K562 (cell line): Measurements from ENCODE around the gene CLDN25. TPM values are rescaled to one million over a fixed set of nuclear protein-coding genes. Genes with fewer than 3 reads are reported as not detected.

ENCODE experiments used
- ATAC-seq: fragments of 200-7000 bp; cut with Tn5 transposase; 3 replicates; pipeline ENCODE4 v1.9.1; 2020; ENCODE audit warnings: moderate library complexity
- BruUV-seq: library from RNA; stranded (reverse); fragments of 400-500 nt; replicated peaks from 2 replicates; lab custom pipeline; 2021; lab: Mats Ljungman, UMichigan
- CTCF ChIA-PET: fragments of 300-600 bp; formaldehyde crosslinking; extraction: SDS; loops from one replicate; lab custom pipeline; 2021; ENCODE audit warnings: low intra/inter-chr PET ratio; lab: Yijun Ruan, JAX
- POLR2A ChIA-PET: fragments of 300-600, 350-650 bp; sonication (Branson Sonifier 250); formaldehyde crosslinking; extraction: SDS; loops from one replicate; lab custom pipeline; 2021; ENCODE audit warnings: antibody characterized with exemption, inconsistent platforms; lab: Yijun Ruan, JAX
- DNase-seq, 4 experiments: peaks; one replicate each; pipeline versions ENCODE4 v3.0.0 to v3.0.0-alpha.2; 2011 to 2018; ENCODE audit warnings: low spot score in 3 of 4, mixed read lengths in 3 of 4; ENCODE audit errors: extremely low read depth in 1 of 4
- FAIRE-seq: peaks from 2 replicates; lab custom pipeline; 2011; peaks lifted over from hg19 to GRCh38; lab: Jason Lieb, UNC
- H2AFZ ChIP-seq: 2 replicates; pipeline ENCODE4 v1.6.0; 2011; ENCODE audit warnings: low read depth, low read length, control low read depth, inconsistent platforms
- H3K27ac ChIP-seq: fragments of 200-600 bp; 3 replicates; pipeline ENCODE4 v1.8.0; 2011; ENCODE audit warnings: low read depth, mild to moderate bottlenecking, control low read depth, inconsistent platforms, low read length, moderate library complexity, mixed read lengths; ENCODE audit errors: extremely low read depth
- H3K27me3 ChIP-seq, 2 experiments: fragments of 300-600 bp in 1 of 2; 2 replicates in 1 of 2; 3 replicates in 1 of 2; pipeline versions ENCODE4 v1.6.0 to v1.8.0; 2011; ENCODE audit warnings: inconsistent platforms in 2 of 2, low read length in 2 of 2, mild to moderate bottlenecking in 1 of 2, mixed read lengths in 1 of 2, moderate library complexity in 1 of 2; ENCODE audit not compliant: control insufficient read depth in 2 of 2, insufficient read depth in 2 of 2
- H3K36me3 ChIP-seq: fragments of 300-600 bp; 3 replicates; pipeline ENCODE4 v1.8.0; 2011; ENCODE audit warnings: mild to moderate bottlenecking, low read length, inconsistent platforms; ENCODE audit not compliant: control insufficient read depth, insufficient read depth
- H3K4me1 ChIP-seq, 2 experiments: fragments of 200-600 bp in 1 of 2; replicated peaks in 1 of 2; 2 replicates in 1 of 2; 3 replicates in 1 of 2; pipeline versions ENCODE4 v1.5.1 to v1.8.0; 2011; ENCODE audit warnings: inconsistent platforms in 2 of 2, low read length in 2 of 2, mild to moderate bottlenecking in 1 of 2, mixed read lengths in 1 of 2, moderate library complexity in 1 of 2; ENCODE audit not compliant: control insufficient read depth in 2 of 2, insufficient read depth in 2 of 2
- H3K4me2 ChIP-seq: 2 replicates; pipeline ENCODE4 v1.6.1; 2011; ENCODE audit warnings: low read length, control low read depth, inconsistent platforms, mixed read lengths; ENCODE audit not compliant: insufficient read depth
- H3K4me3 ChIP-seq: fragments of 200-600 bp; sonication (generic), shearing (Covaris generic); 2 replicates; pipeline ENCODE4 v1.5.1; 2016; ENCODE audit warnings: control low read depth, inconsistent platforms
- H3K79me2 ChIP-seq: fragments of 200-600 bp; 3 replicates; pipeline ENCODE4 v1.8.0; 2011; ENCODE audit warnings: low read length, inconsistent platforms; ENCODE audit not compliant: control insufficient read depth, insufficient read depth
- H3K9ac ChIP-seq, 2 experiments: 2 replicates each; pipeline versions ENCODE4 v1.6.0 to v1.6.1; 2011; ENCODE audit warnings: low read depth in 2 of 2, low read length in 2 of 2, control low read depth in 1 of 2, inconsistent platforms in 1 of 2, mild to moderate bottlenecking in 1 of 2, mixed read lengths in 1 of 2; ENCODE audit not compliant: insufficient read depth in 1 of 2
- H3K9me1 ChIP-seq: one replicate; pipeline ENCODE4 v1.6.0; 2011; ENCODE audit warnings: inconsistent platforms, mild to moderate bottlenecking, low read length, moderate library complexity; ENCODE audit not compliant: control insufficient read depth, insufficient read depth
- H3K9me3 ChIP-seq: replicated peaks from 2 replicates; pipeline ENCODE4 v1.5.1; 2011; ENCODE audit warnings: low read depth, low read length, inconsistent platforms; ENCODE audit not compliant: control insufficient read depth, insufficient read depth
- H4K20me1 ChIP-seq: replicated peaks from 2 replicates; pipeline ENCODE4 v1.6.1; 2011; ENCODE audit warnings: low read length, inconsistent platforms, mixed read lengths; ENCODE audit not compliant: control insufficient read depth, insufficient read depth
- ATF1 ChIP-seq, 2 experiments: fragments of 450-650 bp in 1 of 2; IDR thresholded peaks; 2 replicates each; pipeline ENCODE4 v1.6.1; 2016; ENCODE audit warnings: missing compliant biosample characterization in 1 of 2, missing genetic modification characterization in 1 of 2
- CBX1 ChIP-seq: sonication (generic); IDR thresholded peaks from 2 replicates; pipeline ENCODE4 v1.6.1; 2016; ENCODE audit warnings: antibody characterized with exemption, low read depth, mild to moderate bottlenecking
- CSDE1 ChIP-seq, 2 experiments: fragments of 450-650 bp; IDR thresholded peaks; 2 replicates each; pipeline ENCODE4 v1.6.1; 2016; ENCODE audit warnings: mild to moderate bottlenecking in 1 of 2
- ETV6 ChIP-seq, 3 experiments: fragments of 150-350 bp in 1 of 3; sonication (generic) in 1 of 3; formaldehyde crosslinking in 1 of 3; IDR thresholded peaks; 2 replicates each; pipeline versions ENCODE4 v1.6.1 to v1.8.0; 2014 to 2022; ENCODE audit warnings: borderline replicate concordance in 2 of 3, low read depth in 2 of 3, antibody characterized with exemption in 1 of 3, low read length in 1 of 3, mild to moderate bottlenecking in 1 of 3, missing genetic modification reagents in 1 of 3
- FOXA1 ChIP-seq: fragments of 450-650 bp; IDR thresholded peaks from 2 replicates; pipeline ENCODE4 v1.6.1; 2016; ENCODE audit warnings: mild to moderate bottlenecking, borderline replicate concordance
- IFI16 ChIP-seq: fragments of 250-450 bp; sonication (Bioruptor Pico); IDR thresholded peaks from 2 replicates; pipeline ENCODE4 v2.1.2; 2022; ENCODE audit warnings: mild to moderate bottlenecking, inconsistent platforms
- JUND ChIP-seq, 2 experiments: IDR thresholded peaks; 2 replicates in 1 of 2; 3 replicates in 1 of 2; pipeline ENCODE4 v1.6.1; 2011; ENCODE audit warnings: borderline replicate concordance in 2 of 2, low read depth in 2 of 2, low read length in 2 of 2, improper control_type of control experiment in 1 of 2, missing biosample characterization in 1 of 2, missing genetic modification characterization in 1 of 2, missing genetic modification reagents in 1 of 2
- MCM7 ChIP-seq, 2 experiments: fragments of 450-650 bp; IDR thresholded peaks; 2 replicates each; pipeline ENCODE4 v1.6.1; 2016 to 2018
- NFRKB ChIP-seq: fragments of 450-650 bp; IDR thresholded peaks from 2 replicates; pipeline ENCODE4 v1.6.1; 2016; ENCODE audit warnings: low read depth
- RBFOX2 ChIP-seq: fragments of 200-400 bp; formaldehyde crosslinking; IDR thresholded peaks from 2 replicates; pipeline ENCODE4 v1.6.1; 2017; ENCODE audit warnings: low read depth, mild to moderate bottlenecking, low read length, moderate library complexity
- RFX5 ChIP-seq: IDR thresholded peaks from 2 replicates; pipeline ENCODE4 v1.6.1; 2011; ENCODE audit warnings: low read depth, mild to moderate bottlenecking, improper control_type of control experiment, low read length
- RHOXF2B ChIP-seq: fragments of 250-450 bp; sonication (Bioruptor Pico); conservative IDR thresholded peaks from 2 replicates; pipeline ENCODE4 v1.5.1; 2021
- SP1 ChIP-seq: sonication (generic); formaldehyde crosslinking; IDR thresholded peaks from 2 replicates; pipeline ENCODE4 v1.8.1; 2022; ENCODE audit warnings: mild to moderate bottlenecking, missing genetic modification reagents
- TSC22D4 ChIP-seq: fragments of 450-650 bp; IDR thresholded peaks from 2 replicates; pipeline ENCODE4 v1.6.1; 2016; ENCODE audit warnings: missing genetic modification characterization, missing biosample characterization, control low read depth
- ZNF263 ChIP-seq: sonication (generic); formaldehyde crosslinking; IDR thresholded peaks from 2 replicates; pipeline ENCODE4 v1.8.0; 2022; ENCODE audit warnings: mild to moderate bottlenecking, missing genetic modification reagents, borderline replicate concordance
- ZNF444 ChIP-seq: fragments of 250-450 bp; sonication (Bioruptor Pico); IDR thresholded peaks from 2 replicates; pipeline ENCODE4 v1.4.0; 2020; ENCODE audit warnings: mild to moderate bottlenecking, moderate library complexity
- ZNF57 ChIP-seq: fragments of 450-650 bp; formaldehyde crosslinking; IDR thresholded peaks from 2 replicates; pipeline ENCODE4 v1.4.0; 2020; ENCODE audit warnings: mild to moderate bottlenecking, moderate library complexity
- ZNF77 ChIP-seq: fragments of 250-450 bp; sonication (Bioruptor Pico); IDR thresholded peaks from 2 replicates; pipeline ENCODE4 v1.5.0; 2020
- WGBS: fragments of 100-300 bp; shearing (Covaris generic); methylation state at CpG from one replicate; pipeline ENCODE4 v1.1.6; 2016; ENCODE audit warnings: low coverage, mixed read lengths; ENCODE audit not compliant: insufficient coverage; ENCODE audit errors: missing lambda C conversion rate; 5-methylcytosine and 5-hydroxymethylcytosine counted together
- in situ Hi-C: fragments of 300-500 bp; cut with MboI; formaldehyde crosslinking; loops from 4 replicates; pipeline ENCODE4 v1.15.0; 2018; ENCODE audit warnings: inconsistent platforms, mixed read lengths
- intact Hi-C: fragments of 100-400 bp; cut with micrococcal nuclease; formaldehyde crosslinking; loops from 2 replicates; pipeline ENCODE4 v1.14.2; 2022
- polyA plus RNA-seq, 8 experiments: library from polyadenylated mRNA; depleted of rRNA in 4 of 8; stranded (reverse) in 5 of 8; unstranded in 3 of 8; fragments of >200 nt; fragmentation: Nextera tagmentation in 2 of 8; fragmentation: Illumina TruSeq in 1 of 8; extraction: Ambion mirVana in 2 of 8; extraction: Trizol in 1 of 8; gene quantifications; 2 replicates each; pipeline versions ENCODE4 v1.2.1 to v1.2.3, GENCODE V29; 2011 to 2014; ENCODE audit warnings: inconsistent platforms in 1 of 8, missing spikeins in 1 of 8
- total RNA-seq, 7 experiments: library from RNA; depleted of rRNA in 6 of 7; stranded (reverse); fragments of >200 nt in 6 of 7; fragmentation: Illumina TruSeq in 2 of 7; extraction: Trizol in 2 of 7; gene quantifications; 2 replicates each; pipeline versions ENCODE4 v1.2.1 to v1.2.3, GENCODE V29; 2011 to 2021; ENCODE audit warnings: low replicate concordance in 1 of 7
- TF ChIP-seq, protein P1 (sequence below): sonication (generic); IDR thresholded peaks from 2 replicates; pipeline ENCODE4 v1.6.1; 2016
- TF ChIP-seq, protein P2 (sequence below), 2 experiments: fragments of 250-450 bp in 1 of 2; fragments of 450-650 bp in 1 of 2; sonication (Bioruptor Pico) in 1 of 2; IDR thresholded peaks; 2 replicates each; pipeline versions ENCODE4 v1.6.1 to v1.8.0; 2016 to 2021; ENCODE audit warnings: mild to moderate bottlenecking in 2 of 2, moderate library complexity in 2 of 2, missing compliant biosample characterization in 1 of 2, missing genetic modification characterization in 1 of 2

Gene CLDN25
- total and polyA plus RNA-seq, 9 of the 15 experiments (the other 6 are each of a cell fraction or from before 2014, with no cell fraction given) = not detected

DNA sequence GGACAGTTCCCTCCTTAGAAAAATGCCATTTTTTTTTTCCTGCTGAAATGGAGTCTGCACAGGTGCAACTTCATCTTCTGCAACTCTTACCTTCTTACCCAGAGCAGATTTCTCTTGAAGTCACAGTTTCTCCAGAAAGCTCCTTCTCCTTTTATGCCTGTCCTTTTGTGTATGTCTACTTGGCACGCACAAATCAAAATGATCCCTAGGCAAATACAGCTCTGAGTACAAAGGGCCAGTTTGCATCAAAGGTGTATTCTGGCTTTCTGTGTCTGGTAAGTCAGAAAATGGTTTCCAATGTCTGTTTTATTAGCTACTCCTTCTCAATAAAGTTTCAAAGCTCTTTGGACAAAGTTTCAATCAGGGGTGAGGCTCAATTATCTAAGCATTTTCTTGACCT, 2.5 kb downstream of the CLDN25 start:
- Histone ChIP-seq H3K36me3 (no peaks in the 10 kb centered on the region), H3K27me3 (peaks cover 27 to 42% of the 10 kb centered on the region in 2 experiments), H2AFZ (no peak overlapping the region), H3K9me1 (no peaks in the 10 kb centered on the region), H3K4me2 (no peak overlapping the region), H3K4me1 (no peaks in the 10 kb centered on the region; a peak in 1 of 5 replicates), H3K27ac (no peak overlapping the region), H4K20me1 (no peaks in the 10 kb centered on the region), H3K4me3 (no peak overlapping the region), H3K9ac (no peak overlapping the region), H3K9me3 (no peaks in the 10 kb centered on the region), H3K79me2 (no peaks in the 10 kb centered on the region)
- intact Hi-C loops (no loop called here), in situ Hi-C loops (no loop called here)
- DNase-seq (no peak), FAIRE-seq (no peak), ATAC-seq (no peak)
- CTCF ChIA-PET = no interaction called here
- POLR2A ChIA-PET = interaction anchor here (0.6 to 1.3 kb wide), 6 partner anchors 9 to 198 kb away, joined by 3 to 4 read pairs (median 3); partner anchors contain the start of gene ZW10
- no peak for TF ChIP-seq RFX5
- no peak for TF ChIP-seq IFI16 (CRISPR knock-in tag)
- no peak for TF ChIP-seq SP1
- no peak for TF ChIP-seq ETV6 (IDR thresholded peaks at IDR 0.05; ENCODE audit: borderline replicate concordance in 1 of 2, low read depth in 2 of 2, low read length in 1 of 2)
- TF ChIP-seq ETV6 (CRISPR knock-in tag; IDR thresholded peaks at IDR 0.05; ENCODE audit: borderline replicate concordance) = no peak
- TF ChIP-seq ZNF77 (CRISPR knock-in tag) = no peak
- TF ChIP-seq RBFOX2 = no peak
- no peak for TF ChIP-seq RHOXF2B (CRISPR knock-in tag)
- no peak for TF ChIP-seq CBX1
- no peak for TF ChIP-seq ATF1 (CRISPR knock-in tag; IDR thresholded peaks at IDR 0.05)
- no peak for TF ChIP-seq ATF1 (tag; IDR thresholded peaks at IDR 0.05)
- TF ChIP-seq, protein P1, sequence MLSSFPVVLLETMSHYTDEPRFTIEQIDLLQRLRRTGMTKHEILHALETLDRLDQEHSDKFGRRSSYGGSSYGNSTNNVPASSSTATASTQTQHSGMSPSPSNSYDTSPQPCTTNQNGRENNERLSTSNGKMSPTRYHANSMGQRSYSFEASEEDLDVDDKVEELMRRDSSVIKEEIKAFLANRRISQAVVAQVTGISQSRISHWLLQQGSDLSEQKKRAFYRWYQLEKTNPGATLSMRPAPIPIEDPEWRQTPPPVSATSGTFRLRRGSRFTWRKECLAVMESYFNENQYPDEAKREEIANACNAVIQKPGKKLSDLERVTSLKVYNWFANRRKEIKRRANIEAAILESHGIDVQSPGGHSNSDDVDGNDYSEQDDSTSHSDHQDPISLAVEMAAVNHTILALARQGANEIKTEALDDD = no peak
- no peak for TF ChIP-seq CSDE1 (IDR thresholded peaks at IDR 0.05)
- no peak for TF ChIP-seq ZNF444 (CRISPR knock-in tag)
- TF ChIP-seq, protein P2, sequence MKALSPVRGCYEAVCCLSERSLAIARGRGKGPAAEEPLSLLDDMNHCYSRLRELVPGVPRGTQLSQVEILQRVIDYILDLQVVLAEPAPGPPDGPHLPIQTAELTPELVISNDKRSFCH (CRISPR knock-in tag; IDR thresholded peaks at IDR 0.05) = no peak
- TF ChIP-seq, protein P2 (tag; IDR thresholded peaks at IDR 0.05) = no peak
- TF ChIP-seq FOXA1 = no peak
- no peak for TF ChIP-seq ZNF57 (CRISPR knock-in tag)
- TF ChIP-seq ZNF263 = no peak
- no peak for TF ChIP-seq NFRKB
- TF ChIP-seq TSC22D4 = no peak
- no peak for TF ChIP-seq MCM7 (IDR thresholded peaks at IDR 0.05)
- TF ChIP-seq JUND (IDR thresholded peaks at IDR 0.05; ENCODE audit: borderline replicate concordance, low read depth, low read length) = no peak
- no peak for TF ChIP-seq JUND (tag; IDR thresholded peaks at IDR 0.05; ENCODE audit: borderline replicate concordance, low read depth, low read length)
- WGBS = 0% methylated on average over 1 of the region's 1 CpG
- BruUV-seq = no TSS peak
